ENCODE results near the gene ZBP1.
A peak's percentile ranks its signal among the peaks of the same experiment; 100 is the strongest.

ZBP1 gene

GRCh38 chr20:57586943-57587277 is 33.3 kb downstream of the ZBP1 start:
- DNase-seq (ENCODE audit: low read depth) = no peak
- no peak for TF ChIP-seq CTCF (conservative IDR thresholded peaks at IDR 0.05; ENCODE audit: low read depth, low read length)
- H3K4me3 ChIP-seq (ENCODE audit: low read length) = no peak overlapping the region

GRCh38 chr20:57586370-57586793 is 33.8 kb downstream of the ZBP1 start:
- no peak for TF ChIP-seq CTCF (conservative IDR thresholded peaks at IDR 0.05; ENCODE audit: low read depth, low read length)
- no peak for DNase-seq (ENCODE audit: low read depth)
- H3K4me3 ChIP-seq (ENCODE audit: low read length) = no peak overlapping the region

GRCh38 chr20:57585466-57586213 is 34.6 kb downstream of the ZBP1 start:
- H3K4me3 ChIP-seq (ENCODE audit: low read length) = no peak overlapping the region
- DNase-seq (ENCODE audit: low read depth) = no peak
- no peak for TF ChIP-seq CTCF (conservative IDR thresholded peaks at IDR 0.05; ENCODE audit: low read depth, low read length)

GRCh38 chr20:57584768-57585461 is 35.3 kb downstream of the ZBP1 start:
- no peak for DNase-seq (ENCODE audit: low read depth)
- no peak for TF ChIP-seq CTCF (conservative IDR thresholded peaks at IDR 0.05; ENCODE audit: low read depth, low read length)
- no peak overlapping the region for H3K4me3 ChIP-seq (ENCODE audit: low read length)

GRCh38 chr20:57583289-57584257 is 36.7 kb downstream of the ZBP1 start:
- no peak overlapping the region for H3K4me3 ChIP-seq (ENCODE audit: low read length)
- TF ChIP-seq CTCF (conservative IDR thresholded peaks at IDR 0.05; ENCODE audit: low read depth, low read length) = no peak
- no peak for DNase-seq (ENCODE audit: low read depth)

GRCh38 chr20:57582432-57583288 is 37.6 kb downstream of the ZBP1 start:
- DNase-seq (ENCODE audit: low read depth) = no peak
- H3K4me3 ChIP-seq (ENCODE audit: low read length) = no peak overlapping the region
- peak; percentile 56 for TF ChIP-seq CTCF (conservative IDR thresholded peaks at IDR 0.05; ENCODE audit: low read depth, low read length)

Data from retinal pigment epithelial cell (primary cell).